ENCODE data around the gene TASOR2.

Gene TASOR2

GRCh38 chr10:5697342-5697741, 12.7 kb downstream of the TASOR2 start:
- no peak for DNase-seq
- Histone ChIP-seq H3K27me3 (replicated peaks in 2 of 5; ENCODE audit: control insufficient read depth in 4 of 5, insufficient read depth in 5 of 5, low read length in 4 of 5) (no peaks in the 10 kb centered on the region), H3K27ac (ENCODE audit: insufficient read depth in 1 of 2, low read depth in 1 of 2, low read length in 2 of 2, poor library complexity in 1 of 2, severe bottlenecking in 2 of 2) (no peak overlapping the region), H3K4me1 (ENCODE audit: control extremely low read depth in 1 of 4, control insufficient read depth in 4 of 4, insufficient read depth in 4 of 4, low read length in 3 of 4) (peaks cover 12 to 32% (median 19%) of the 10 kb centered on the region in 4 experiments), H3K4me3 (ENCODE audit: control insufficient read depth in 1 of 7, extremely low read depth in 1 of 7, insufficient read depth in 4 of 7, low read depth in 2 of 7, low read length in 6 of 7) (no peak overlapping the region), H3K9me3 (ENCODE audit: control extremely low read depth in 1 of 5, control insufficient read depth in 4 of 5, insufficient read depth in 2 of 5, low read depth in 1 of 5, low read length in 4 of 5) (peaks cover 0 to 4% (median 0%) of the 10 kb centered on the region in 5 experiments), H3K36me3 (ENCODE audit: control insufficient read depth in 4 of 4, insufficient read depth in 4 of 4, low read length in 3 of 4) (peaks cover 0 to 9% (median 0%) of the 10 kb centered on the region in 4 experiments)
- 83% methylated on average over 1 of the region's 2 CpGs for WGBS (ENCODE audit: insufficient coverage)
- POLR2A ChIA-PET, result interaction anchor here (1.2 kb wide), 1 partner anchor 48 kb away, joined by 3 read pairs; no protein-coding TSS in a partner anchor
- CTCF ChIA-PET, result interaction anchor here (1.0 to 1.4 kb wide), 4 partner anchors 11 to 29 kb away, joined by 3 to 5 read pairs (median 3); no protein-coding TSS in a partner anchor

GRCh38 chr10:5698062-5698461, 13.4 kb downstream of the TASOR2 start:
- ChIA-PET CTCF (interaction anchor here (0.7 to 1.4 kb wide), 4 partner anchors 10 to 30 kb away, joined by 3 to 5 read pairs (median 3); no protein-coding TSS in a partner anchor), POLR2A (interaction anchor here (1.2 kb wide), 1 partner anchor 47 kb away, joined by 3 read pairs; no protein-coding TSS in a partner anchor)
- Histone ChIP-seq H3K36me3 (ENCODE audit: control insufficient read depth in 4 of 4, insufficient read depth in 4 of 4, low read length in 3 of 4) (peaks cover 0 to 9% (median 0%) of the 10 kb centered on the region in 4 experiments), H3K27ac (ENCODE audit: insufficient read depth in 1 of 2, low read depth in 1 of 2, low read length in 2 of 2, poor library complexity in 1 of 2, severe bottlenecking in 2 of 2) (no peak overlapping the region), H3K4me1 (ENCODE audit: control extremely low read depth in 1 of 4, control insufficient read depth in 4 of 4, insufficient read depth in 4 of 4, low read length in 3 of 4) (peaks cover 6 to 25% (median 16%) of the 10 kb centered on the region in 4 experiments), H3K27me3 (replicated peaks in 2 of 5; ENCODE audit: control insufficient read depth in 4 of 5, insufficient read depth in 5 of 5, low read length in 4 of 5) (no peaks in the 10 kb centered on the region), H3K4me3 (ENCODE audit: control insufficient read depth in 1 of 7, extremely low read depth in 1 of 7, insufficient read depth in 4 of 7, low read depth in 2 of 7, low read length in 6 of 7) (no peak overlapping the region), H3K9me3 (ENCODE audit: control extremely low read depth in 1 of 5, control insufficient read depth in 4 of 5, insufficient read depth in 2 of 5, low read depth in 1 of 5, low read length in 4 of 5) (peaks cover 0 to 4% (median 0%) of the 10 kb centered on the region in 5 experiments)
- no CpG with 5 or more reads among the region's 1 CpG for WGBS (ENCODE audit: insufficient coverage)
- no peak for DNase-seq

GRCh38 chr10:5708356-5708755, 23.7 kb downstream of the TASOR2 start:
- H3K4me3 ChIP-seq (ENCODE audit: control insufficient read depth in 1 of 7, extremely low read depth in 1 of 7, insufficient read depth in 4 of 7, low read depth in 2 of 7, low read length in 6 of 7), result no peak overlapping the region
- ChIA-PET CTCF (interaction anchor here (1.1 to 1.6 kb wide), 5 partner anchors 9 to 154 kb away, joined by 3 to 7 read pairs (median 3); no protein-coding TSS in a partner anchor), POLR2A (no interaction called here)
- no peaks in the 10 kb centered on the region for H3K36me3 ChIP-seq (ENCODE audit: control insufficient read depth in 4 of 4, insufficient read depth in 4 of 4, low read length in 3 of 4)
- H3K27me3 ChIP-seq (replicated peaks in 2 of 5; ENCODE audit: control insufficient read depth in 4 of 5, insufficient read depth in 5 of 5, low read length in 4 of 5), result no peaks in the 10 kb centered on the region
- peaks cover 0 to 13% (median under 1%) of the 10 kb centered on the region in 4 experiments for H3K4me1 ChIP-seq (ENCODE audit: control extremely low read depth in 1 of 4, control insufficient read depth in 4 of 4, insufficient read depth in 4 of 4, low read length in 3 of 4)
- no peak for DNase-seq
- no peaks in the 10 kb centered on the region for H3K9me3 ChIP-seq (ENCODE audit: control extremely low read depth in 1 of 5, control insufficient read depth in 4 of 5, insufficient read depth in 2 of 5, low read depth in 1 of 5, low read length in 4 of 5)
- H3K27ac ChIP-seq (ENCODE audit: insufficient read depth in 1 of 2, low read depth in 1 of 2, low read length in 2 of 2, poor library complexity in 1 of 2, severe bottlenecking in 2 of 2), result no peak overlapping the region

GRCh38 chr10:5709865-5710264, 25.2 kb downstream of the TASOR2 start:
- Histone ChIP-seq H3K4me1 (ENCODE audit: control extremely low read depth in 1 of 4, control insufficient read depth in 4 of 4, insufficient read depth in 4 of 4, low read length in 3 of 4) (peaks cover 0 to 11% (median under 1%) of the 10 kb centered on the region in 4 experiments), H3K27me3 (replicated peaks in 2 of 5; ENCODE audit: control insufficient read depth in 4 of 5, insufficient read depth in 5 of 5, low read length in 4 of 5) (no peaks in the 10 kb centered on the region), H3K36me3 (ENCODE audit: control insufficient read depth in 4 of 4, insufficient read depth in 4 of 4, low read length in 3 of 4) (no peaks in the 10 kb centered on the region), H3K9me3 (ENCODE audit: control extremely low read depth in 1 of 5, control insufficient read depth in 4 of 5, insufficient read depth in 2 of 5, low read depth in 1 of 5, low read length in 4 of 5) (no peaks in the 10 kb centered on the region), H3K4me3 (ENCODE audit: control insufficient read depth in 1 of 7, extremely low read depth in 1 of 7, insufficient read depth in 4 of 7, low read depth in 2 of 7, low read length in 6 of 7) (no peak overlapping the region), H3K27ac (ENCODE audit: insufficient read depth in 1 of 2, low read depth in 1 of 2, low read length in 2 of 2, poor library complexity in 1 of 2, severe bottlenecking in 2 of 2) (no peak overlapping the region)
- no peak for DNase-seq
- ChIA-PET CTCF (interaction anchor here (1.2 kb wide), 1 partner anchor 12 kb away, joined by 3 read pairs; no protein-coding TSS in a partner anchor), POLR2A (no interaction called here)
- WGBS (ENCODE audit: insufficient coverage), result 100% methylated on average over 1 of the region's 2 CpGs

- peak overlapping the region in 1 of 2 experiments; percentile 25 for H3K27ac ChIP-seq (ENCODE audit: insufficient read depth in 1 of 2, low read depth in 1 of 2, low read length in 2 of 2, poor library complexity in 1 of 2, severe bottlenecking in 2 of 2)
- H3K9me3 ChIP-seq (ENCODE audit: control extremely low read depth in 1 of 5, control insufficient read depth in 4 of 5, insufficient read depth in 2 of 5, low read depth in 1 of 5, low read length in 4 of 5), result no peaks in the 10 kb centered on the region
- no peaks in the 10 kb centered on the region for H3K27me3 ChIP-seq (replicated peaks in 2 of 5; ENCODE audit: control insufficient read depth in 4 of 5, insufficient read depth in 5 of 5, low read length in 4 of 5)
- CTCF ChIA-PET, result interaction anchor here (1.2 to 1.6 kb wide), 2 partner anchors 15 to 16 kb away, joined by 3 to 5 read pairs; no protein-coding TSS in a partner anchor
- WGBS (ENCODE audit: insufficient coverage), result no CpG with 5 or more reads among the region's 1 CpG
- peak overlapping the region in 4 of 7 experiments; percentile 22 to 75 (median 37) for H3K4me3 ChIP-seq (ENCODE audit: control insufficient read depth in 1 of 7, extremely low read depth in 1 of 7, insufficient read depth in 4 of 7, low read depth in 2 of 7, low read length in 6 of 7)
- H3K4me1 ChIP-seq (ENCODE audit: control extremely low read depth in 1 of 4, control insufficient read depth in 4 of 4, insufficient read depth in 4 of 4, low read length in 3 of 4), result peaks cover 0 to 10% (median under 1%) of the 10 kb centered on the region in 4 experiments
- peak in 2 of 3 donors; percentile 44 to 57 for DNase-seq
- POLR2A ChIA-PET, result no interaction called here
- H3K36me3 ChIP-seq (ENCODE audit: control insufficient read depth in 4 of 4, insufficient read depth in 4 of 4, low read length in 3 of 4), result no peaks in the 10 kb centered on the region
Observed at GRCh38 chr10:5710859-5711258, 26.2 kb downstream of the TASOR2 start.

- WGBS (ENCODE audit: insufficient coverage), result 64% methylated on average over 2 of the region's 4 CpGs
- Histone ChIP-seq H3K4me3 (ENCODE audit: control insufficient read depth in 1 of 7, extremely low read depth in 1 of 7, insufficient read depth in 4 of 7, low read depth in 2 of 7, low read length in 6 of 7) (peak overlapping the region in 3 of 7 experiments; percentile 22 to 75 (median 44)), H3K27me3 (replicated peaks in 2 of 5; ENCODE audit: control insufficient read depth in 4 of 5, insufficient read depth in 5 of 5, low read length in 4 of 5) (no peaks in the 10 kb centered on the region), H3K9me3 (ENCODE audit: control extremely low read depth in 1 of 5, control insufficient read depth in 4 of 5, insufficient read depth in 2 of 5, low read depth in 1 of 5, low read length in 4 of 5) (no peaks in the 10 kb centered on the region), H3K4me1 (ENCODE audit: control extremely low read depth in 1 of 4, control insufficient read depth in 4 of 4, insufficient read depth in 4 of 4, low read length in 3 of 4) (peaks cover 0 to 10% (median under 1%) of the 10 kb centered on the region in 4 experiments), H3K27ac (ENCODE audit: insufficient read depth in 1 of 2, low read depth in 1 of 2, low read length in 2 of 2, poor library complexity in 1 of 2, severe bottlenecking in 2 of 2) (no peak overlapping the region), H3K36me3 (ENCODE audit: control insufficient read depth in 4 of 4, insufficient read depth in 4 of 4, low read length in 3 of 4) (no peaks in the 10 kb centered on the region)
- DNase-seq, result no peak
- ChIA-PET CTCF (interaction anchor here (1.2 to 1.6 kb wide), 2 partner anchors 15 to 16 kb away, joined by 3 to 5 read pairs; no protein-coding TSS in a partner anchor), POLR2A (interaction anchor here (0.6 kb wide), 1 partner anchor 22 kb away, joined by 3 read pairs; no protein-coding TSS in a partner anchor)
Observed at GRCh38 chr10:5711642-5712041, 27.0 kb downstream of the TASOR2 start.

- POLR2A ChIA-PET, result no interaction called here
- CTCF ChIA-PET, result no interaction called here
- DNase-seq, result no peak
- H3K4me1 ChIP-seq (ENCODE audit: control extremely low read depth in 1 of 4, control insufficient read depth in 4 of 4, insufficient read depth in 4 of 4, low read length in 3 of 4), result no peaks in the 10 kb centered on the region
- no peak overlapping the region for H3K4me3 ChIP-seq (ENCODE audit: control insufficient read depth in 1 of 7, extremely low read depth in 1 of 7, insufficient read depth in 4 of 7, low read depth in 2 of 7, low read length in 6 of 7)
- no peaks in the 10 kb centered on the region for H3K27me3 ChIP-seq (replicated peaks in 2 of 5; ENCODE audit: control insufficient read depth in 4 of 5, insufficient read depth in 5 of 5, low read length in 4 of 5)
- peaks cover 3 to 18% (median 9%) of the 10 kb centered on the region in 4 experiments for H3K36me3 ChIP-seq (ENCODE audit: control insufficient read depth in 4 of 4, insufficient read depth in 4 of 4, low read length in 3 of 4)
- H3K27ac ChIP-seq (ENCODE audit: insufficient read depth in 1 of 2, low read depth in 1 of 2, low read length in 2 of 2, poor library complexity in 1 of 2, severe bottlenecking in 2 of 2), result no peak overlapping the region
- WGBS (ENCODE audit: insufficient coverage), result 100% methylated on average over 3 of the region's 3 CpGs
- H3K9me3 ChIP-seq (ENCODE audit: control extremely low read depth in 1 of 5, control insufficient read depth in 4 of 5, insufficient read depth in 2 of 5, low read depth in 1 of 5, low read length in 4 of 5), result no peaks in the 10 kb centered on the region
Observed at GRCh38 chr10:5719546-5719945, 34.9 kb downstream of the TASOR2 start.
